Endothelial cell of coronary artery (primary cell): Measurements from ENCODE around the gene OR51B6. TPM values are rescaled to one million over a fixed set of nuclear protein-coding genes. Genes with fewer than 3 reads are reported as not detected.

ENCODE experiments used
- total RNA-seq: library from RNA; depleted of rRNA; stranded (reverse); fragments of >200 nt; gene quantifications from 2 replicates; pipeline ENCODE4 v1.2.3, GENCODE V29; 2014

OR51B6 gene, protein sequence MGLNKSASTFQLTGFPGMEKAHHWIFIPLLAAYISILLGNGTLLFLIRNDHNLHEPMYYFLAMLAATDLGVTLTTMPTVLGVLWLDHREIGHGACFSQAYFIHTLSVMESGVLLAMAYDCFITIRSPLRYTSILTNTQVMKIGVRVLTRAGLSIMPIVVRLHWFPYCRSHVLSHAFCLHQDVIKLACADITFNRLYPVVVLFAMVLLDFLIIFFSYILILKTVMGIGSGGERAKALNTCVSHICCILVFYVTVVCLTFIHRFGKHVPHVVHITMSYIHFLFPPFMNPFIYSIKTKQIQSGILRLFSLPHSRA
- total RNA-seq, result not detected in 2 replicates

DNA sequence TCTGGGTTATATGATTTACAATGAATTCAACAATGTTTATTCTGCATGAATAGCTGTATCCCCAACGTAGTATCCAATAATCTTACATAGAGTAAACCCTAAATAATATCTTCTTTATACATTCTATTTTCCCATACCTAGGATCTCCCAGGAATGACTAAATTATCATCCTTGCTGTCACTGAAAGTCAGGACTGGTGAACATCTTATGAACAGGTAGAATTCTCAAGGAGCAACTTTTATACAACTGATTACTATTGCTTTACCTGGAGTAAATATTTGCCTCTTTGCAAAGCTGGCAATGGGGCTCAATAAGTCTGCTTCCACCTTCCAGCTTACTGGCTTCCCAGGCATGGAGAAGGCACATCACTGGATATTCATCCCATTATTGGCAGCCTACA is at the start of gene OR51B6:
TSS of gene OR51B6 (plus strand) at position 301 of the 400 bp plus-strand sequence. CDS start at position 301, 0 bp downstream.

DNA sequence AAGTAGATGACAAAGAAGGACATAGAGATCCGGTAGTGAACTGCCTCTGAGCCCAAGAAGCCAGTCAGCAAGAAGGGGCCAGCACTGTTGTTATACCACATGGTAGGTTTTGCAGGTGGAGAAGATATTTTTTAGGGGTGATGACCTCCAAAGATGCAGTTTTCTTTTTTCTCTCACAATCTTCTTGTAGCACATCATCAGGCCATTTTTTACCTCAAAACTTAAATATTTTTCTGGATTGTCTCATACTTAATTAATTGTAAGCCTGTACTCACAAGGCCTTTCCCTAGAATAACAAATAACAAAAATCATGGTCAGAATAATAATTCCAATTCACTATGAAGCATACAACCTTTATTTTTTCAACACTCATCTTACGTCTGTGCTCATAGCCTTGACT is 49.5 kb upstream of the OR51B6 start, which contains the start of gene OR51B4:
TSS of gene OR51B4 (minus strand) at position 101 of the 400 bp plus-strand sequence. CDS start at position 101, 0 bp downstream.

DNA sequence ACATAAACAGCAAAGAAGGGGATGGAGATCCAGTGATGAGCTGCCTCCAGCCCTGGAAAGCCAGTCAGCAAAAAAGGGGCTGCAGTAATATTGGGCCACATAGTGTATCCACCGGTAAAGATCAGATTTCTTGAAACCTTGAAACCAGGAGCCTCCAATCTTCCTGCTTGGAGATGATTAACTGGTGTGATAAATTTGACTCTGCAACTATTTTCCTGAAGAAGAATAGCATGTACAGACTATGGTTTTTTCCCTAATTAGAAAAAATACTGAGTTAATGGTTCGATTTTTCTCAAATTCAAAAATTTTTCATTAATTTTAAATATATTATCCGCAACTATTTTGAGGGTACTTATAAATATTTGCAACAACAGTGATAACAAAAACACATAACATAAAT is 27.1 kb upstream of the OR51B6 start, which contains the start of gene OR51B2:
TSS of gene OR51B2 (minus strand) at position 101 of the 400 bp plus-strand sequence. CDS start at position 101, 0 bp downstream.

DNA sequence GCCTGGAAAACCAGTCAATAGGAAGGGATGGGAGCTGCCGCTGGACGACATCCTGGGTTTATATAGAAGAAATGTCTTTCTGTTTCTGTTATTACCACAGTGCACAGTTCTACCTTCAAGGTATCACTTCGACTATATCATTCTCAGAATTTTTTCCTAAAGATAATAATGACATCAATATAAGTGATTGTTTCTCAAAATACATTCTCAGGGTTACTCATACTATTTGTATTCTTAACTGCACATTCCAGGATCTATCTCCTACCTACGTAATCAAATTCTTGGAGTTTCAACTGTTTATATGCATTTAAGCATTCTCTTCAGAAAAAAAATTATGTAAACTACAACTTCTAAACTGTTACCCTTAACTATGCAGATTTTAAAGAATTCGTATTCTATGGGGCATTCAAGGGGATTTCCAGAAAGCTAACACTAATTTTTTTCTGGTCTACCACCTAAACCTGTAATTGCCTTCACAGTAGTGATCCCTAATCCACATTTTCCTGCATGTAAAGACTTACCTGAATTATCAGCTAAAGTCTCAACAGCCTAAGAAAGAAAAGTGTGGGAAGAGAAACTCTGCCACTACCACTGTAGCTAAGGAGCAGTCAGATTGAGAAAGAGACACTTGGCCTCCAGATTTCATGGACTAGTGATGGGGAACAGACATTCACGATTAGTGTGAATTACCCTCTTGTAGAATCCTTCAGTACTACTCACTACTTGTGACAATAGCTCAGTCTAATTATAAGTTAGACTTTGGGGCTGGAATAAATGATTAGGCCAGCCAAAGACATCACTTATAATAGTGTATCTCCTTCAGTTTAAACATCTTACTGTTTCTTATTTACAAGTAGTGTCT is 7.6 kb upstream of the OR51B6 start, which contains the start of gene OR51B5:
TSS of gene OR51B5 (minus strand) at position 51 of the 862 bp plus-strand sequence. CDS start at position 51, 0 bp downstream.

DNA sequence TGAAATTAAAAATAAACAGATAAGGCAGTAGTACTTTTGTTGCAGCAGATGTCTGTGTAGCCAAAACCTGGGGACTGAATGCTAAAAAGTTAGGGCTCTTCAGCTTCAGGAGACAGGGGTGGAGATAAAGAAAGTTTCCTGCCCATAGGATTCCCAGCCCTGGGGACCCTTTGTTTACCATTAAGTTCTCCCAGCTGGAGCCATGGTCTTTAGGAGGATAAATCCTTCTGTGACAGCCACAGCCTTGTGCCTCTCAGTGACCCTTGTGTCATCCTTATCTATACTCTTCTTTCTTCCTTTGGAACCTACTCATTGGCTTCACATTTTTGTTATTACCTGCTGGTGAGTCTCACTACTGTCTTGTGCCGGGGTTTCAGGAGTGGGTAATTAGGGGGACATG is 32.3 kb downstream of the OR51B6 start, which contains the start of gene OR51M1:
TSS of gene OR51M1 (plus strand) at position 237 of the 400 bp plus-strand sequence. CDS start 5,587 bp downstream, outside the sequence.

Other genes starting within 250 kb of the OR51B6 start
- not detected in 2 replicates for gene OR52A5, start 213.2 kb upstream of the OR51B6 start, total RNA-seq
- gene OR52A1, start 196.8 kb upstream of the OR51B6 start, total RNA-seq, result not detected in 2 replicates
- not detected in 2 replicates for gene OR51V1, start 150.8 kb upstream of the OR51B6 start, total RNA-seq
- gene HBB, start 124.4 kb upstream of the OR51B6 start, total RNA-seq, result not detected in 2 replicates
- not detected in 2 replicates for gene HBD, start 117.0 kb upstream of the OR51B6 start, total RNA-seq
- gene HBG1, start 101.7 kb upstream of the OR51B6 start, total RNA-seq, result not detected in 2 replicates
- 0.18 TPM in 1 of 2 replicates, not detected in the other for gene HBG2, start 96.7 kb upstream of the OR51B6 start, total RNA-seq
- 0.18 TPM in 1 of 2 replicates, not detected in the other for gene HBE1, start 81.6 kb upstream of the OR51B6 start, total RNA-seq
- not detected in 2 replicates for gene OR51B4, start 49.6 kb upstream of the OR51B6 start, total RNA-seq
- not detected in 2 replicates for gene OR51B2, start 27.2 kb upstream of the OR51B6 start, total RNA-seq
- gene OR51B5, start 8.0 kb upstream of the OR51B6 start, total RNA-seq, result not detected in 2 replicates
- gene OR51M1, start 32.3 kb downstream of the OR51B6 start, total RNA-seq, result not detected in 2 replicates
- not detected in 2 replicates for gene OR51Q1, start 70.6 kb downstream of the OR51B6 start, total RNA-seq
- gene OR51I1, start 90.0 kb downstream of the OR51B6 start, total RNA-seq, result not detected in 2 replicates
- gene OR51I2, start 97.8 kb downstream of the OR51B6 start, total RNA-seq, result not detected in 2 replicates
- not detected in 2 replicates for gene OR52D1, start 137.2 kb downstream of the OR51B6 start, total RNA-seq
- gene UBQLN3, start 158.4 kb downstream of the OR51B6 start, total RNA-seq, result 0.09 TPM in 1 of 2 replicates, not detected in the other
- under 0.01 TPM in 1 of 2 replicates, not detected in the other for gene UBQLNL, start 165.2 kb downstream of the OR51B6 start, total RNA-seq
- 0.18 and 0.19 TPM in 2 replicates for gene OR52H1, start 197.0 kb downstream of the OR51B6 start, total RNA-seq
- gene OR52B6, start 229.4 kb downstream of the OR51B6 start, total RNA-seq, result not detected in 2 replicates
- 0.81 and 1.2 TPM in 2 replicates for gene TRIM6, start 245.1 kb downstream of the OR51B6 start, total RNA-seq